ENCODE measurements around the gene GCK. TPM values are rescaled to one million over a fixed set of nuclear protein-coding genes. Genes with fewer than 3 reads are reported as not detected.

GCK gene
- total RNA-seq, 2 experiments from 2014 or later: 0.16 TPM; not detected in 1

DNA sequence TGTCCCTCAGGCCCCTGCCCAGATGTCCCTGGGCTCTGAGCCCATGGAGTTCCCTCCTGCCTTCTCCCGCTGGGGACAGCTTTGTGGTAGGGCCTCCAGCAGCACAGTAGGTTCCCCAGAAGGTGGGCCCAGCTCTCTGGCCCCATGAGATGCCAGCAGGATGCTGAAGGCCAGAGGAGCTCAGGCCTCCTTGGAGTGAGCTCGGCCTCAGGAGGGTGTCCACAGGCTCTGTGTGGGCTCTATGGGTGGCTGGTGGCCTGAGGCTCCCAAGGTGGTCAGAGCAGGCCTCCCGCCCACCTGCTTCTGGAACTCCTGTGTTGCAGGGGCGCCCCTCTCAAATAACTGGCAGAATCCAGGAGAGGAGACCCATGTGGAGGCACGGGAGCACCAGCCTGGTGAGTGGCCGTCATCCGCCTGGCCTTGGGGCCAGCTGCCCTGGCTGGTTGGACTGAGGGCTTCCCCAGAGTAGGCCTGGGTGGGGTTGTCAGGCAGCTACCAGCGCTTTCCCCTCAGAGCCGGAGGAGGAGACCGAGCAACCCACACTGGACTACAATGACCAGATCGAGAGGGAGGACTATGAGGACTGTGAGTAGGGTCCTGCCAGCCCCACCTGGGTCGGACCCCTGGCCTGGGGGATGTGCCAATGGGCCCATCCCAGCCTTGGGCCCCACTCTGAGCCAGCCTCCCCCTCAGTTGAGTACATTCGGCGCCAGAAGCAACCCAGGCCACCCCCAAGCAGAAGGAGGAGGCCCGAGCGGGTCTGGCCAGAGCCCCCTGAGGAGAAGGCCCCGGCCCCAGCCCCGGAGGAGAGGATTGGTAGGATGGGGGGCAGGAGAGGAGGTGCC is 81.9 kb downstream of the GCK start:
- TF ChIP-seq, protein P1, sequence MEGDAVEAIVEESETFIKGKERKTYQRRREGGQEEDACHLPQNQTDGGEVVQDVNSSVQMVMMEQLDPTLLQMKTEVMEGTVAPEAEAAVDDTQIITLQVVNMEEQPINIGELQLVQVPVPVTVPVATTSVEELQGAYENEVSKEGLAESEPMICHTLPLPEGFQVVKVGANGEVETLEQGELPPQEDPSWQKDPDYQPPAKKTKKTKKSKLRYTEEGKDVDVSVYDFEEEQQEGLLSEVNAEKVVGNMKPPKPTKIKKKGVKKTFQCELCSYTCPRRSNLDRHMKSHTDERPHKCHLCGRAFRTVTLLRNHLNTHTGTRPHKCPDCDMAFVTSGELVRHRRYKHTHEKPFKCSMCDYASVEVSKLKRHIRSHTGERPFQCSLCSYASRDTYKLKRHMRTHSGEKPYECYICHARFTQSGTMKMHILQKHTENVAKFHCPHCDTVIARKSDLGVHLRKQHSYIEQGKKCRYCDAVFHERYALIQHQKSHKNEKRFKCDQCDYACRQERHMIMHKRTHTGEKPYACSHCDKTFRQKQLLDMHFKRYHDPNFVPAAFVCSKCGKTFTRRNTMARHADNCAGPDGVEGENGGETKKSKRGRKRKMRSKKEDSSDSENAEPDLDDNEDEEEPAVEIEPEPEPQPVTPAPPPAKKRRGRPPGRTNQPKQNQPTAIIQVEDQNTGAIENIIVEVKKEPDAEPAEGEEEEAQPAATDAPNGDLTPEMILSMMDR (conservative IDR thresholded peaks at IDR 0.05; ENCODE audit: low read length): no peak
- TF ChIP-seq EZH2phosphoT487 (IDR thresholded peaks at IDR 0.05; ENCODE audit: borderline replicate concordance, low read depth, low read length): no peak
- H3K36me3 ChIP-seq (ENCODE audit: insufficient read depth, low read length): peaks cover 17% of the 10 kb centered on the region
- no peak overlapping the region for H3K27ac ChIP-seq (ENCODE audit: low read depth, low read length, poor library complexity, severe bottlenecking)
- no peaks in the 10 kb centered on the region for H4K20me1 ChIP-seq (ENCODE audit: insufficient read depth, low read length)
- ChIA-PET CTCF (ENCODE audit: unreplicated experiment) (no interaction called here), POLR2A (interaction anchor here (0.6 to 0.7 kb wide), 2 partner anchors 116 to 325 kb away, joined by 3 to 4 read pairs; no protein-coding TSS in a partner anchor)
- H3K4me1 ChIP-seq (ENCODE audit: insufficient read depth, low read length, poor library complexity, severe bottlenecking): peaks cover 47% of the 10 kb centered on the region
- no peaks in the 10 kb centered on the region for H3K9me2 ChIP-seq (ENCODE audit: insufficient read depth, low read length)
- H3K9me3 ChIP-seq (ENCODE audit: low read length): no peaks in the 10 kb centered on the region
- no peak overlapping the region for H2AFZ ChIP-seq (ENCODE audit: low read length)
- intact Hi-C loops (cut with micrococcal nuclease; ENCODE audit: unreplicated experiment): no loop called here
- BruUV-seq (replicated peaks): no TSS peak
- no peak overlapping the region for H3K4me3 ChIP-seq (ENCODE audit: low read depth, low read length, poor library complexity, severe bottlenecking)
- no peaks in the 10 kb centered on the region for H3K79me2 ChIP-seq (ENCODE audit: insufficient read depth, low read depth, low read length)
- no peak for DNase-seq (ENCODE audit: low spot score)
- no peak overlapping the region for H3K4me2 ChIP-seq (ENCODE audit: low read length)

GRCh38 chr7:44106311-44107065 is 82.8 kb downstream of the GCK start:
- H2AFZ ChIP-seq (ENCODE audit: low read length): no peak overlapping the region
- BruUV-seq (replicated peaks): no TSS peak
- no peak for DNase-seq (ENCODE audit: low spot score)
- POLR2A ChIA-PET: interaction anchor here (0.6 to 1.5 kb wide), 3 partner anchors 17 to 326 kb away, joined by 3 to 5 read pairs (median 4); partner anchors contain the start of gene POLD2
- no peaks in the 10 kb centered on the region for H4K20me1 ChIP-seq (ENCODE audit: insufficient read depth, low read length)
- peaks cover 16% of the 10 kb centered on the region for H3K36me3 ChIP-seq (ENCODE audit: insufficient read depth, low read length)
- TF ChIP-seq, protein P1 (conservative IDR thresholded peaks at IDR 0.05; ENCODE audit: low read length): no peak
- TF ChIP-seq EZH2phosphoT487 (IDR thresholded peaks at IDR 0.05; ENCODE audit: borderline replicate concordance, low read depth, low read length): no peak
- no peak overlapping the region for H3K4me2 ChIP-seq (ENCODE audit: low read length)
- H3K9me2 ChIP-seq (ENCODE audit: insufficient read depth, low read length): no peaks in the 10 kb centered on the region
- no peak overlapping the region for H3K4me3 ChIP-seq (ENCODE audit: low read depth, low read length, poor library complexity, severe bottlenecking)
- H3K4me1 ChIP-seq (ENCODE audit: insufficient read depth, low read length, poor library complexity, severe bottlenecking): peaks cover 49% of the 10 kb centered on the region
- H3K9me3 ChIP-seq (ENCODE audit: low read length): no peaks in the 10 kb centered on the region
- intact Hi-C loops (cut with micrococcal nuclease; ENCODE audit: unreplicated experiment): no loop called here
- no peaks in the 10 kb centered on the region for H3K79me2 ChIP-seq (ENCODE audit: insufficient read depth, low read depth, low read length)
- CTCF ChIA-PET (ENCODE audit: unreplicated experiment): no interaction called here
- no peak overlapping the region for H3K27ac ChIP-seq (ENCODE audit: low read depth, low read length, poor library complexity, severe bottlenecking)

All from OCI-LY7 (cell line).